Measurements from ENCODE around the gene MED9.

- TF ChIP-seq, protein P1, sequence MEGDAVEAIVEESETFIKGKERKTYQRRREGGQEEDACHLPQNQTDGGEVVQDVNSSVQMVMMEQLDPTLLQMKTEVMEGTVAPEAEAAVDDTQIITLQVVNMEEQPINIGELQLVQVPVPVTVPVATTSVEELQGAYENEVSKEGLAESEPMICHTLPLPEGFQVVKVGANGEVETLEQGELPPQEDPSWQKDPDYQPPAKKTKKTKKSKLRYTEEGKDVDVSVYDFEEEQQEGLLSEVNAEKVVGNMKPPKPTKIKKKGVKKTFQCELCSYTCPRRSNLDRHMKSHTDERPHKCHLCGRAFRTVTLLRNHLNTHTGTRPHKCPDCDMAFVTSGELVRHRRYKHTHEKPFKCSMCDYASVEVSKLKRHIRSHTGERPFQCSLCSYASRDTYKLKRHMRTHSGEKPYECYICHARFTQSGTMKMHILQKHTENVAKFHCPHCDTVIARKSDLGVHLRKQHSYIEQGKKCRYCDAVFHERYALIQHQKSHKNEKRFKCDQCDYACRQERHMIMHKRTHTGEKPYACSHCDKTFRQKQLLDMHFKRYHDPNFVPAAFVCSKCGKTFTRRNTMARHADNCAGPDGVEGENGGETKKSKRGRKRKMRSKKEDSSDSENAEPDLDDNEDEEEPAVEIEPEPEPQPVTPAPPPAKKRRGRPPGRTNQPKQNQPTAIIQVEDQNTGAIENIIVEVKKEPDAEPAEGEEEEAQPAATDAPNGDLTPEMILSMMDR (IDR thresholded peaks at IDR 0.05): no peak
- TF ChIP-seq POLR2A (IDR thresholded peaks at IDR 0.05): no peak
These were observed 34.5 kb downstream of the MED9 start for GRCh38 chr17:17511293-17511741.
